Measurements from ENCODE around the gene ACP6.

GRCh38 chr1:147717051-147717705 lies 46.9 kb upstream of the ACP6 start:
- TF ChIP-seq CTCF (IDR thresholded peaks at IDR 0.05) = no peak
- no peak for TF ChIP-seq EZH2 (IDR thresholded peaks at IDR 0.05)
